A549 (cell line): ENCODE results near the gene NGEF. TPM values are rescaled to one million over a fixed set of nuclear protein-coding genes. Genes with fewer than 3 reads are reported as not detected.

ENCODE experiments used
- ATAC-seq, 2 experiments: fragments of 200-7000 bp in 1 of 2; fragments of >200 bp in 1 of 2; cut with Nextera tagmentation in 1 of 2; cut with Tn5 transposase in 1 of 2; 3 replicates each; pipeline versions ENCODE4 v1.8.0 to v1.9.1; 2018 to 2020; ENCODE audit warnings: mild to moderate bottlenecking in 1 of 2, moderate library complexity in 1 of 2
- CTCF ChIA-PET: fragments of 300-600 bp; sonication (Branson Sonifier 250); formaldehyde crosslinking; extraction: SDS; loops from one replicate; lab custom pipeline; 2021; ENCODE audit warnings: antibody characterized with exemption, inconsistent platforms; lab: Yijun Ruan, JAX
- POLR2A ChIA-PET: fragments of 350-600 bp; formaldehyde crosslinking; extraction: SDS; loops from one replicate; lab custom pipeline; 2021; ENCODE audit warnings: antibody characterized with exemption, inconsistent platforms; lab: Yijun Ruan, JAX
- DNase-seq, 2 experiments: peaks; one replicate each; pipeline versions ENCODE4 v3.0.0 to v3.0.0-alpha.2; 2011 to 2016; ENCODE audit warnings: low read depth in 1 of 2, low spot score in 1 of 2
- FAIRE-seq: peaks from 2 replicates; lab custom pipeline; 2011; peaks lifted over from hg19 to GRCh38; lab: Jason Lieb, UNC
- H3K27ac ChIP-seq, 2 experiments: fragments of >200 bp; sonication (Bioruptor Twin); formaldehyde crosslinking; 3 replicates each; pipeline ENCODE4 v1.5.1; 2016 to 2017
- H3K4me1 ChIP-seq: fragments of >200 bp; sonication (Bioruptor Twin); formaldehyde crosslinking; 3 replicates; pipeline ENCODE4 v1.6.1; 2016
- H3K4me2 ChIP-seq: fragments of >200 bp; sonication (Bioruptor Twin); formaldehyde crosslinking; 3 replicates; pipeline ENCODE4 v1.6.1; 2016
- H3K4me3 ChIP-seq: fragments of >200 bp; sonication (Bioruptor Twin); formaldehyde crosslinking; 3 replicates; pipeline ENCODE4 v1.5.1; 2016
- H3K9me3 ChIP-seq: fragments of >200 bp; sonication (Bioruptor Twin); formaldehyde crosslinking; 3 replicates; pipeline ENCODE4 v1.6.1; 2016
- CBX8 ChIP-seq: fragments of 200-600 bp; sonication (generic); IDR thresholded peaks from 2 replicates; pipeline ENCODE4 v1.6.1; 2016
- CHD2 ChIP-seq: fragments of 150-350 bp; IDR thresholded peaks from 2 replicates; pipeline ENCODE4 v1.6.1; 2014; ENCODE audit warnings: low read length; ENCODE audit not compliant: partially characterized antibody
- EHF ChIP-seq: fragments of 250-450 bp; sonication (Bioruptor Pico); IDR thresholded peaks from 2 replicates; pipeline ENCODE4 v1.5.0; 2020; ENCODE audit warnings: mild to moderate bottlenecking
- FOXS1 ChIP-seq: fragments of 250-450 bp; sonication (Bioruptor Pico); IDR thresholded peaks from 2 replicates; pipeline ENCODE4 v1.5.0; 2020; ENCODE audit warnings: mild to moderate bottlenecking, moderate library complexity
- HOXA7 ChIP-seq: fragments of 250-450 bp; sonication (Bioruptor Pico); IDR thresholded peaks from 2 replicates; pipeline ENCODE4 v1.5.0; 2020; ENCODE audit warnings: mild to moderate bottlenecking, moderate library complexity
- JUN ChIP-seq, 2 experiments: fragments of >200 bp; sonication (Bioruptor Twin); formaldehyde crosslinking; IDR thresholded peaks; 2 replicates in 1 of 2; 3 replicates in 1 of 2; pipeline ENCODE4 v1.6.1; 2016 to 2017
- NFE2L2 ChIP-seq: fragments of 150-350 bp; conservative IDR thresholded peaks from 2 replicates; pipeline ENCODE4 v1.6.1; 2014; ENCODE audit warnings: low read length
- NR3C1 ChIP-seq: fragments of >200 bp; sonication (Bioruptor Twin); formaldehyde crosslinking; IDR thresholded peaks from 3 replicates; pipeline ENCODE4 v1.6.1; 2017
- PHF8 ChIP-seq: fragments of 200-600 bp; sonication (generic); IDR thresholded peaks from 2 replicates; pipeline ENCODE4 v1.6.1; 2016; ENCODE audit warnings: low read depth, mild to moderate bottlenecking, antibody characterized with exemption, moderate library complexity, borderline replicate concordance
- POLR2A ChIP-seq: IDR thresholded peaks from 2 replicates; pipeline ENCODE4 v1.6.1; 2012; ENCODE audit warnings: mild to moderate bottlenecking, low read length
- RAD21 ChIP-seq, 2 experiments: fragments of >200 bp in 1 of 2; sonication (Bioruptor Twin) in 1 of 2; formaldehyde crosslinking in 1 of 2; IDR thresholded peaks in 1 of 2; conservative IDR thresholded peaks in 1 of 2; 2 replicates in 1 of 2; 3 replicates in 1 of 2; pipeline ENCODE4 v1.6.1; 2012 to 2018; ENCODE audit warnings: inconsistent platforms in 1 of 2
- SMC3 ChIP-seq: fragments of >200 bp; sonication (Bioruptor Twin); formaldehyde crosslinking; IDR thresholded peaks from 3 replicates; pipeline ENCODE4 v1.6.1; 2018; ENCODE audit warnings: inconsistent platforms
- TFCP2L1 ChIP-seq: fragments of 250-450 bp; sonication (Bioruptor Pico); IDR thresholded peaks from 2 replicates; pipeline ENCODE4 v1.5.0; 2021; ENCODE audit warnings: mild to moderate bottlenecking
- ZC3H11A ChIP-seq: fragments of 450-650 bp; IDR thresholded peaks from 2 replicates; pipeline ENCODE4 v1.6.1; 2014; ENCODE audit warnings: antibody characterized with exemption, mild to moderate bottlenecking
- WGBS: methylation state at CpG from one replicate; pipeline ENCODE4 v1.1.6; 2017; ENCODE audit errors: missing lambda C conversion rate; 5-methylcytosine and 5-hydroxymethylcytosine counted together
- polyA plus RNA-seq, 4 experiments: library from polyadenylated mRNA; depleted of rRNA in 3 of 4; stranded (reverse); fragments of >200 nt; fragmentation: RNase III in 1 of 4; extraction: RNeasy Plus Mini Kit Qiagen cat#74134 plus additional on column Dnase treatment in 1 of 4; gene quantifications; 2 replicates in 3 of 4; 3 replicates in 1 of 4; pipeline ENCODE4 v1.2.3, GENCODE V29; 2011 to 2017
- TF ChIP-seq, protein P1 (sequence below): fragments of 200-600 bp; sonication (generic); IDR thresholded peaks from 2 replicates; pipeline ENCODE4 v1.6.1; 2016; ENCODE audit warnings: antibody characterized with exemption, mild to moderate bottlenecking, moderate library complexity
- TF ChIP-seq, protein P2 (sequence below): IDR thresholded peaks from 2 replicates; pipeline ENCODE4 v1.6.1; 2012; ENCODE audit warnings: low read depth, borderline replicate concordance
- TF ChIP-seq, protein P3 (sequence below): fragments of >200 bp; sonication (Bioruptor Twin); formaldehyde crosslinking; IDR thresholded peaks from 3 replicates; pipeline ENCODE4 v1.5.1; 2016
- TF ChIP-seq, protein P4 (sequence below): IDR thresholded peaks from 2 replicates; pipeline ENCODE4 v1.6.1; 2012
- TF ChIP-seq, protein P5 (sequence below): fragments of >200 bp; sonication (Bioruptor Twin); formaldehyde crosslinking; IDR thresholded peaks from 2 replicates; pipeline ENCODE4 v1.6.1; 2016
- TF ChIP-seq, protein P6 (sequence below): fragments of 250-450 bp; sonication (Bioruptor Pico); IDR thresholded peaks from 2 replicates; pipeline ENCODE4 v1.5.0; 2020; ENCODE audit warnings: low read depth, mild to moderate bottlenecking, moderate library complexity

The NGEF gene
- polyA plus RNA-seq, 2 of the 4 experiments (the other 2 are of a cell fraction) = 8.1 to 9.7 TPM

DNA sequence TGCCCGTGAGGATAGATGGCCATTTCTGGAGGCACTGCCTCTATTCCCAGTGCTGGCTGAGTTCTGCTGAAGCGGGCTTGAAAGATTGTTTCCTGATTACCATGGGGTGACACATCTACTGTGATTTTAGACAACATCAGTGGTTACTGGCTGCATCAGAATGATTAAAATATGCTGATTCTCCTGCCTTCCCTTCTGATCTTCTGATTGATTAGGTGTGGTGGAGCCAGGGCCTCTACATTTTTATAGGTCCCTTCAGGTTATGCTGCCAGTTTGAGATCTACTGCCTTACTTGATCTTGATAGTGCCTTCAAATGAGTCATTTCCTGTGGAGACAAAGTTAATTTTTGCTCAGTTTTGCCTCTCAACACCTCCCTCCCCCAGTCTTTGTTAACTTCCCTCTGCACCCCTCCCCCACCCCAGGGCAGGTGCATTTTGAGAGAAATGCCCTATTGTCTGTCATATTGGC lies 174.6 kb downstream of the NGEF start (continued):
- TF ChIP-seq, protein P1, sequence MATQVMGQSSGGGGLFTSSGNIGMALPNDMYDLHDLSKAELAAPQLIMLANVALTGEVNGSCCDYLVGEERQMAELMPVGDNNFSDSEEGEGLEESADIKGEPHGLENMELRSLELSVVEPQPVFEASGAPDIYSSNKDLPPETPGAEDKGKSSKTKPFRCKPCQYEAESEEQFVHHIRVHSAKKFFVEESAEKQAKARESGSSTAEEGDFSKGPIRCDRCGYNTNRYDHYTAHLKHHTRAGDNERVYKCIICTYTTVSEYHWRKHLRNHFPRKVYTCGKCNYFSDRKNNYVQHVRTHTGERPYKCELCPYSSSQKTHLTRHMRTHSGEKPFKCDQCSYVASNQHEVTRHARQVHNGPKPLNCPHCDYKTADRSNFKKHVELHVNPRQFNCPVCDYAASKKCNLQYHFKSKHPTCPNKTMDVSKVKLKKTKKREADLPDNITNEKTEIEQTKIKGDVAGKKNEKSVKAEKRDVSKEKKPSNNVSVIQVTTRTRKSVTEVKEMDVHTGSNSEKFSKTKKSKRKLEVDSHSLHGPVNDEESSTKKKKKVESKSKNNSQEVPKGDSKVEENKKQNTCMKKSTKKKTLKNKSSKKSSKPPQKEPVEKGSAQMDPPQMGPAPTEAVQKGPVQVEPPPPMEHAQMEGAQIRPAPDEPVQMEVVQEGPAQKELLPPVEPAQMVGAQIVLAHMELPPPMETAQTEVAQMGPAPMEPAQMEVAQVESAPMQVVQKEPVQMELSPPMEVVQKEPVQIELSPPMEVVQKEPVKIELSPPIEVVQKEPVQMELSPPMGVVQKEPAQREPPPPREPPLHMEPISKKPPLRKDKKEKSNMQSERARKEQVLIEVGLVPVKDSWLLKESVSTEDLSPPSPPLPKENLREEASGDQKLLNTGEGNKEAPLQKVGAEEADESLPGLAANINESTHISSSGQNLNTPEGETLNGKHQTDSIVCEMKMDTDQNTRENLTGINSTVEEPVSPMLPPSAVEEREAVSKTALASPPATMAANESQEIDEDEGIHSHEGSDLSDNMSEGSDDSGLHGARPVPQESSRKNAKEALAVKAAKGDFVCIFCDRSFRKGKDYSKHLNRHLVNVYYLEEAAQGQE = no peak
- TF ChIP-seq NR3C1 = no peak
- TF ChIP-seq, all 56 proteins: peak for 0

DNA sequence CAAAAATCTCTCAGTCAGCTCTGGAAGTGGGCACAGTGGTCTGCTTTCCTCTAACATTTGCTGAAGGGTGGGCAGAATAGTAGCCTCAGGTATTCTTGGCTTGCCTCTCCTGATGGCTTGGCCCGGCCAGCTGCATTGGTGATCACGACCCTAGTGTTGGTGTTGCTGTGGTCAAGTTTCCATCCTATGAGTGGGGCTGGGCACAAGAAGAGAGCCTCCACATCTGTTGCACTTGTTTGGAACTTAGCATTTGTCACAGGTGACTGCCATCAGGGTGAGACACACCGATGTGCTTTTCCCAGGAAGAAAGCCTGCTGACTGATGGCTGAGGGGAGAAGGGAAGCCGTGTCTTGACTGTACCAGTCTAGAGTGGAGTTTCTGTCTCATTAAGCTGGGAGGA lies 176.1 kb downstream of the NGEF start:
- ChIA-PET POLR2A (no interaction called here), CTCF (interaction anchor here (0.6 to 3.5 kb wide), 8 partner anchors 11 to 598 kb away, joined by 3 to 17 read pairs (median 3); no protein-coding TSS in a partner anchor)
- Histone ChIP-seq H3K9me3 (no peaks in the 10 kb centered on the region), H3K27ac (no peak overlapping the region), H3K4me3 (no peak overlapping the region), H3K4me1 (peaks cover 18% of the 10 kb centered on the region), H3K4me2 (no peak overlapping the region)
- peak in 1 of 2 experiments; percentile 43; a peak in 2 of 6 replicates for ATAC-seq
- no peak for DNase-seq
- TF ChIP-seq TFCP2L1 (CRISPR knock-in tag) (no peak), ZC3H11A (no peak)
- WGBS = 95% methylated on average over 2 of the region's 4 CpGs
- FAIRE-seq = no peak

DNA sequence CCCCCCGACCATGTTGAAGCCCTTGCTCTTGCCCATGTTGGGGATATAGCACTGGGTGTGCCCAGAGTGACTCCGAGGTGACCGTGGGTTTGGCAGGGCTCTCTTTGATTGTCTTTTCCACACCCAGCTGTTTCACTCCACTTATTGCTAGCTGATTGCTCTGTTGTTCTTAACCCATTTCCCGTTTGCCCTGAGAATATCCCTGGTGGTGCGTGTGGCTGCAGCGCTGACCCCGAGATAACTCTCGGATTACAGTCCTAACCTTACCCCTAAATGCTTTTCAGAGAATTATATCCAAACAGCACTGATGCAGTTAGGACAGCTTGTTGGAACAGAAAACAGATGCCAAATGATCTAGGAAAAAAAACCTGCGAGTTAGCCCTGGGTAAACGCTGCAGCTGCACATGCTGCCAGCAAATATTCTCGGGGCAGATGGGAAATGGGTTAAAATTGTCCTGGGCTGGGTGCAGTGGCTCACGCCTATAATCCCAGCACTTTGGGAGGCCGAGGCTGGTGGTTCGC lies 177.3 kb downstream of the NGEF start:
- Histone ChIP-seq H3K4me1 (peaks cover 18% of the 10 kb centered on the region), H3K27ac (no peak overlapping the region), H3K4me3 (no peak overlapping the region), H3K4me2 (no peak overlapping the region), H3K9me3 (no peaks in the 10 kb centered on the region)
- TF ChIP-seq FOXS1 (CRISPR knock-in tag) = no peak
- no peak for TF ChIP-seq RAD21 (conservative IDR thresholded peaks at IDR 0.05 in 1 of 2, IDR thresholded peaks at IDR 0.05 in 1 of 2)
- TF ChIP-seq CBX8 = no peak
- TF ChIP-seq SMC3 = no peak
- TF ChIP-seq CHD2 = no peak
- no peak for TF ChIP-seq TFCP2L1 (CRISPR knock-in tag)
- TF ChIP-seq, protein P2, sequence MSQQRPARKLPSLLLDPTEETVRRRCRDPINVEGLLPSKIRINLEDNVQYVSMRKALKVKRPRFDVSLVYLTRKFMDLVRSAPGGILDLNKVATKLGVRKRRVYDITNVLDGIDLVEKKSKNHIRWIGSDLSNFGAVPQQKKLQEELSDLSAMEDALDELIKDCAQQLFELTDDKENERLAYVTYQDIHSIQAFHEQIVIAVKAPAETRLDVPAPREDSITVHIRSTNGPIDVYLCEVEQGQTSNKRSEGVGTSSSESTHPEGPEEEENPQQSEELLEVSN = no peak
- TF ChIP-seq HOXA7 = no peak
- no peak for TF ChIP-seq ZC3H11A
- TF ChIP-seq, protein P3, sequence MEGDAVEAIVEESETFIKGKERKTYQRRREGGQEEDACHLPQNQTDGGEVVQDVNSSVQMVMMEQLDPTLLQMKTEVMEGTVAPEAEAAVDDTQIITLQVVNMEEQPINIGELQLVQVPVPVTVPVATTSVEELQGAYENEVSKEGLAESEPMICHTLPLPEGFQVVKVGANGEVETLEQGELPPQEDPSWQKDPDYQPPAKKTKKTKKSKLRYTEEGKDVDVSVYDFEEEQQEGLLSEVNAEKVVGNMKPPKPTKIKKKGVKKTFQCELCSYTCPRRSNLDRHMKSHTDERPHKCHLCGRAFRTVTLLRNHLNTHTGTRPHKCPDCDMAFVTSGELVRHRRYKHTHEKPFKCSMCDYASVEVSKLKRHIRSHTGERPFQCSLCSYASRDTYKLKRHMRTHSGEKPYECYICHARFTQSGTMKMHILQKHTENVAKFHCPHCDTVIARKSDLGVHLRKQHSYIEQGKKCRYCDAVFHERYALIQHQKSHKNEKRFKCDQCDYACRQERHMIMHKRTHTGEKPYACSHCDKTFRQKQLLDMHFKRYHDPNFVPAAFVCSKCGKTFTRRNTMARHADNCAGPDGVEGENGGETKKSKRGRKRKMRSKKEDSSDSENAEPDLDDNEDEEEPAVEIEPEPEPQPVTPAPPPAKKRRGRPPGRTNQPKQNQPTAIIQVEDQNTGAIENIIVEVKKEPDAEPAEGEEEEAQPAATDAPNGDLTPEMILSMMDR = no peak
- no peak for TF ChIP-seq NFE2L2
- no peak for TF ChIP-seq JUN (IDR thresholded peaks at IDR 0.05)
- no peak for TF ChIP-seq PHF8
- TF ChIP-seq, protein P4, sequence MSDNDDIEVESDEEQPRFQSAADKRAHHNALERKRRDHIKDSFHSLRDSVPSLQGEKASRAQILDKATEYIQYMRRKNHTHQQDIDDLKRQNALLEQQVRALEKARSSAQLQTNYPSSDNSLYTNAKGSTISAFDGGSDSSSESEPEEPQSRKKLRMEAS = no peak
- TF ChIP-seq, protein P5, sequence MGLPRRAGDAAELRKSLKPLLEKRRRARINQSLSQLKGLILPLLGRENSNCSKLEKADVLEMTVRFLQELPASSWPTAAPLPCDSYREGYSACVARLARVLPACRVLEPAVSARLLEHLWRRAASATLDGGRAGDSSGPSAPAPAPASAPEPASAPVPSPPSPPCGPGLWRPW = no peak
- no peak for TF ChIP-seq POLR2A
- TF ChIP-seq EHF = no peak
- TF ChIP-seq, protein P6, sequence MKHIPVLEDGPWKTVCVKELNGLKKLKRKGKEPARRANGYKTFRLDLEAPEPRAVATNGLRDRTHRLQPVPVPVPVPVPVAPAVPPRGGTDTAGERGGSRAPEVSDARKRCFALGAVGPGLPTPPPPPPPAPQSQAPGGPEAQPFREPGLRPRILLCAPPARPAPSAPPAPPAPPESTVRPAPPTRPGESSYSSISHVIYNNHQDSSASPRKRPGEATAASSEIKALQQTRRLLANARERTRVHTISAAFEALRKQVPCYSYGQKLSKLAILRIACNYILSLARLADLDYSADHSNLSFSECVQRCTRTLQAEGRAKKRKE = no peak
- ChIA-PET POLR2A (no interaction called here), CTCF (interaction anchor here (0.9 to 3.5 kb wide), 5 partner anchors 17 to 218 kb away, joined by 3 to 17 read pairs (median 4); no protein-coding TSS in a partner anchor)
- no peak for ATAC-seq
- no peak for DNase-seq
- 84% methylated on average over 14 of the region's 14 CpGs for WGBS
- no peak for FAIRE-seq
